Medulla oblongata (tissue), 1 donor: ENCODE data around the gene MYG1.
A peak's percentile ranks its signal among the peaks of the same experiment; 100 is the strongest.
"Not testable (repeated sequence)": the region's sequence is repeated elsewhere in the genome, so short reads cannot be mapped to it uniquely, and the experiment has no call there.

Source experiments
- DNase-seq: peaks from one replicate; pipeline ENCODE4 v3.0.0-alpha.2; 2015; ENCODE audit errors: extremely low spot score

Gene MYG1

DNA sequence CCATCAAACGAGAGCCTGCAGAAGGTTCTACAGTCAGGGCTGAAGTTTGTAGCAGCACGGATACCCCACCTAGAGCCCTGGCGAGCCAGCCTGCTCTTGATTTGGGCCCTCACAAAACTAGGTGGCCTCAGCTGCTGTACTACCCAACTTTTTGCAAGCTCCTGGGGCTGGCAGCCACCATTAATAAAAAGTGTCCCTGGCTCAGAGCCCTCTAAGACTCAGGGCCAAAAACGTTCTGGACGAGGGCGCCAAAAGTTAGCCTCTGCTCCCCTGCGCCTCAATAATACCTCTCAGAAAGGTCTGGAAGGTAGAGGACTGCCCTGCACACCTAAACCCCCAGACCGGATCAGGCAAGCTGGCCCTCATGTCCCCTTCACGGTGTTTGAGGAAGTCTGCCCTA, 13.0 kb upstream of the MYG1 start:
- DNase-seq: no peak

DNA sequence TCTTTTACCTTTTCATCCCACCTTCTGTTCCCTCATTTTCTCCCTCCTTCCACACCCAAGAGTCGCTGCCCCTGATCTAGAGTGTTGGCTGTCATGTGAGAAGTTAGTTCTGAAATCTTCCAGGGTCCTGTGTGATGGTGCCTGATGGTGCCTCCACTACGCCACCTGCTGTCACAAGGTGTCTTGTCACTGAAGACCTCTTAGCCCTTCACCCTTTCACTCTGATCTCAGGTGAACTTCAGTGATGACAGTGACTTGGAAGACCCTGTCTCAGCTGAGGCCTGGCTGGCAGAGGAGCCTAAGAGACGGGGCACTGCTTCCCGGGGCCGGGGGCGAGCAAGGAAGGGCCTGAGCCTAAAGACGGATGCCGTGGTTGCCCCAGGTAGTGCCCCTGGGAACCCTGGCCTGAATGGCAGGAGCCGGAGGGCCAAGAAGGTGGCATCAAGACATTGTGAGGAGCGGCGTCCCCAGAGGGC, 11.7 kb upstream of the MYG1 start:
- peak; percentile 70 for DNase-seq

DNA sequence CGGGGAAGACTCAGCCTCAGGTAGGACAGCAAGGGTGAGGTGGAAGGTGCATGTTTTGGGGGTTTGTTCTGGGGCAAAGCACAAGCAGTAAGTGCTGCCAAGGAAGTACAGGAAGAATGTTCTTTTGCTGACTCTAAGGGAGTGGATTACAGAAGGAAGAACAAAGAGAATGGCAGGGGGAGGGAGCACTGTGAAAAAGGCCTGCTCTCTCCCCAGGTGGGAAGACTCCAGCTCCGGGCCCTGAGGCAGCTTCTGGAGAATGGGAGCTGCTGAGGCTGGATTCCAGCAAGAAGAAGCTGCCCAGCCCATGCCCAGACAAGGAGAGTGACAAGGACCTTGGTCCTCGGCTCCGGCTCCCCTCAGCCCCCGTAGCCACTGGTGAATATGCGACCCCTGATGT, 11.2 kb upstream of the MYG1 start:
- no peak for DNase-seq

DNA sequence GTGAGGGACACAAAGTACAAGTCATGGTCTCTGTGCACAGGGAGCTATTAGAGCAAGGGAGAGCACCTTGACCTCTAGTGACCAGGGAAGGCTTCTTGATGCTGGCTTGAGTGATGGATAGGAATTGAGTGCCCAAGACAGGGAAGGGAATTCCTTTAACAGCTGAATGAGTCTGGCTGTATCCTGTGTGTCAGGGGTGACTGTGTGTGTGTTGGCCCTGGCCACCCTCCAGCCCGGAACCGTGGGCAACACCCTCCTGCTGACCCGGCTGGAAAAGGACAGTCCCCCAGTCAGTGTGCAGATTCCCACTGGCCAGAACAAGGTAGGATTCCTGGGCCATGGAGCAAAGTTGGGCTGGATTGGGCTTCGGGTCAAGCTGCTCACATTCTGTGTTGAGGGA, 9.6 kb upstream of the MYG1 start:
- DNase-seq: no peak

- no peak for DNase-seq
Observed at GRCh38 chr12:53290661-53291060, 8.8 kb upstream of the MYG1 start.

DNA sequence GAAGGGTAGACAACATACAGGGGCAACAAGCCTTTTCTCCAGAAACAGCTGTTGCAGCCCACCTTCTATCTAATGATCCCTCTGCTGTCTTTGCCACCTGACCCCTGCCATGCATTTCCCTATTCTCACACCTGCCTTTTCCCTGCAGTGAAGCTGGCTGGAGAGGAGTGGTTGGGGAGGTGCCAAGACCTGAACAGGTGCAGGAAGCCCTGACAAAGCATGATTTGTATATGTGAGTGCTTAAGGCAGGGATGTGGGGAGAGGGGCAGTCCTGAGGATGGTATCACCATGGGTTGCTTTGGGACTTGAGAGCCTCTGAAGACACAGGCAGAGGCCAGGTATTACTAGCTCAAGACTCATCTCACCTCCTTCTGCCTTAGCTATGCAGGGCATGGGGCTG, 7.1 kb upstream of the MYG1 start:
- DNase-seq: no peak

DNA sequence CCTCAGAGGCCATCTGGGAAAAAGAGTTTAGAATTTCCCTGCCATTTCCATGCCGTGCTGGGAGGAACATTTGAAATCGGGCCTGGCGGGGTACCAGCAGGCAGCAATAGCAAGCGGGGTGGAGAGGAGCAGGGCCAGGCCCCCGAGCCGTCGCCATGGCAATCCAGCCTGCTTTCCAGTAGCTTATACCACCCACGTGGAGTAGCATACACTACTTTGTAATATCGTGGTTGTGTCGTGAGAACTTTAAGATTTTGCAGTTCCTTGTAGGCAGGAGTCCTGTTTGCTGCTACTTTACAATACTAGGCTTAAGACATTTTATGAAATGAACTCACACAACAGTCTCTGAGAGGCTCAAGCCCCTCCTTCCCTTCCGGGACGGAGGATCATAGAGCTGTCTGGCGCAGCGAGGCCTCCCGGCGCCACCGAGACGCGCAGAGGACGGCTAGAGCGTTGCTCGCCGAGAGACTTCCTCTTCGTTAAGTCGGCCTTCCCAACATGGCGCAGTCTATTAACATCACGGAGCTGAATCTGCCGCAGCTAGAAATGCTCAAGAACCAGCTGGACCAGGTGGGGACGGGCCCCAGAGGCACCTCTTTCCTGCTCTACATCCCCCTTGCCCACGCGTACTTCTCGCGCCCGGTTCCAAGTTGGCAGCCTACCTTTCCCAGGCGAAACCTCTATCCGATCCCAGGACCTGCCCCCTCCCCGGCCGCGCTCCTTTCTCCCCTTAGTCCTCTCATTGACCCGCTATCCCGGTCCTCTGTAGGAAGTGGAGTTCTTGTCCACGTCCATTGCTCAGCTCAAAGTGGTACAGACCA, 4.2 kb upstream of the MYG1 start, which contains the start of gene PFDN5:
PFDN5 (plus strand) TSS at position 473 of the 821 bp plus-strand sequence; CDS start at position 499, 26 bp downstream.
- peak; percentile 93 for DNase-seq

GRCh38 chr12:53295891-53296219, 3.6 kb upstream of the MYG1 start:
- DNase-seq: no peak

GRCh38 chr12:53297106-53297505, 2.4 kb upstream of the MYG1 start:
- DNase-seq: not testable (repeated sequence)

- no peak for DNase-seq
Observed at GRCh38 chr12:53298164-53298563, 1.3 kb upstream of the MYG1 start.

DNA sequence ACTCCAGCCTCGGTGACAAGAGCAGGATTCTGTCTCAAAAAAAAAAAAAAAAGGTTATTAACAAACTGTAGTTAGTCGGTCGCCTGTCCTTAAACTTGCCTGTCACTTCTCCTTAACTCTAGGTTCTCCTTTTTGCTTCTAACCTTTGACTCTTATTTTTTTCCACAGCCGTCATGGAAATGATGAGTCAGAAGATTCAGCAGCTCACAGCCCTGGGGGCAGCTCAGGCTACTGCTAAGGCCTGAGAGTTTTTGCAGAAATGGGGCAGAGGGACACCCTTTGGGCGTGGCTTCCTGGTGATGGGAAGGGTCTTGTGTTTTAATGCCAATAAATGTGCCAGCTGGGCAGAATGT, 418 bp upstream of the MYG1 start:
- DNase-seq: peak; percentile 20

DNA sequence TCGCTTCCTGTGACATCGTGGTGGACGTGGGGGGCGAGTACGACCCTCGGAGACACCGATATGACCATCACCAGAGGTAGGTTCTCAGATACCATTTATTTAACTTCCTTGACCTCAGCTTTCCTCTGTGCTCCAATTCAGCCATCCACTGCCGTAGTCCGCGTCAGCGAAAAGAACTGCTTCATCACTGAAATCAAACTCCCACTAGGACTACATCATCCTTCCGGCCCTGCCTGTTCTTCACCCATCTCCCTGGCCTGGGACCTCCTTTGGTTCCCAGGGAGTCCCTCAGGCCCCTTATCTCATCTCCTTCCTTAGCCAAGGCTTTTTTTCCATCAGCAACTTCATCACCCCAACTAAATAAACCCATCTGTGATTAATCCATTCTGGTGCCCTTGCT, 692 bp downstream of the MYG1 start:
- no peak for DNase-seq

DNA sequence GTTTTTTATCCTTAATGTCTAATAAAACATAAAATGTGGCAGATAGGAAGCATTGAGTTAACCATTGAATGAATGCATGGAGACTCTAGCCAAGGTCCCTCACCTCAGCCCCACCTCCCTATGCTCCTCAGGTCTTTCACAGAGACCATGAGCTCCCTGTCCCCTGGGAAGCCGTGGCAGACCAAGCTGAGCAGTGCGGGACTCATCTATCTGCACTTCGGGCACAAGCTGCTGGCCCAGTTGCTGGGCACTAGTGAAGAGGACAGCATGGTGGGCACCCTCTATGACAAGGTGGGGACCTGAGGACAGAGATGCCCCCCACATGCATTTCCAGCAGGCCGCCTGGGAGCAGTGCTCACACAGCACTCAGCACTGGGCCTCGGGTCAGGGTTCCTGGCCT, 3.4 kb downstream of the MYG1 start:
- DNase-seq: no peak

- no peak for DNase-seq
Observed at GRCh38 chr12:53306826-53307225, 7.3 kb downstream of the MYG1 start.

DNA sequence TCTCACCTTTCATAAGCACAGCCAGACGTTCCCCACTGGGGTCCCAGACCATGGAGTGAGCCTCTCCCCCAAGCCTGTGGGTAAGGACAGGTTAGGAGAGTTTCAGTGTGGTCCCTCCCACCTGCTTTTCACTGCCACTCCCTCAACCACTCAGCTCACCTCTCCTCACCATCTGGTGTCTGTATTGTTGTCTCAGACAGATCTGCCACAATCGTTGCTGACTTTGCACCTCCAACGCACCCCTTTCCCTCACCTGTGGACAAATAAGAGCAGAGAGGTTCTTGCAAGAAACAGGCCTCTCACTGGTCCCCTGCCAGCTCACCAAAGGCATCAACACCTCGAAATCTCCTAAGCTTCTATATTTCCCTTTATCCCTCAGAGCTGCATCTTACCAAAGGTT, 8.8 kb downstream of the MYG1 start:
- DNase-seq: no peak

DNA sequence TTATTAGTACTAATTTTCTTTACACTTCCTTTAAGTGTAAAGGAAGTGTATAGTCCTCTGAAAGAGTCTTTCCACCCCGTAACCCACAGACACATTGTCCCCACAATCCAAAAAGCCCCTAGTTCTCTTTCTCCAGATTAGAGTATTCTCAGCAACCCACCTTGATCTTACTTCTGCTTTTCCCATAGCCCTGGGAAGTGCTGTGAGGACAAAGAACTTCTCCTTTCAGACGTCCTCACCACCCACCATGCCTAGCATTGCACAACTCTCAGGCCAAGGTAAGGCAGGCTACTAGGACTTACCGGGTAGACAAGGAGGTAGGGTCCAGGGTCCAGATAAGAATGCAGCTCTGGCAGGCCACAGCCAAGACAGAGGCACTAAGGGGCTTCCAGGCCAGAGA, 14.5 kb downstream of the MYG1 start:
- no peak for DNase-seq

DNA sequence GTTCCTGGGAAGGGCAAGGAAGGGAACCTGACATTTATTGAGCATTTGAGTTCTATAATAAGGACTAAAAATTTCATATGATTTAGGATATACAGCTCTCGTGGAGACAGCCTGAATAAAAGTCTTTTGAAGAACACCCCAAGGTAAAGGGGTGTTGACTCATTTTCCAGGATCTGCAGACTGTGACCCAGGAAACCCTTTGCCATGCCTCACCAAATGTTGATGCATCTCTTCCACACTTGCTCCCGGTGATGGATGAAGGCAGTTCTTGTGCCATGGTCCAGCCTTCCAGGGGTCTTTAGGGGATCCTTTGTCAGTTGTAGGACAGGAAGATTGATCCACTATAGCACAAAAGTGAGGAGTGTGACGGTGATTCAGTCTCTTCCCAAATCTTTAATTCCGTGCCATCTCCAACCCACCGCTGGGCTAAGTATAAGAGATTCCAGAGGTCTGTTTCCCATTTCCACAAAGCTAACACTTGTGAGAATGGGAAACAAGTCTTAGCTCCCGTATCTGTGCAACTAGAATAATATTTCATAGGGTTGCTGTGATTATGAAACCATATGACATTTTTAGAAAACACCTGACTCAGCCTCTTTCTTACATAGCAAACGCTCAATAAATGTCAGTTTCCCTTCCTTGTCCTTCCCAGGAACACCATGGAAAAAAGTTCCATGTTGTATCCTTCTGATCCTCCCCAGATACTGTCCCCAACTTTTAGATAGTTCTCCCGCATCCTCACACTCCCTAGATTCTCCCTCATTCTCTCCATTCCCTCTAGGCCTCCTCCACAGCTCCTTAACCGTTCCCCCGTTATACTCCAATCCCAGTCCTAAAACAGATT, 21.1 kb downstream of the MYG1 start:
- DNase-seq: no peak

DNA sequence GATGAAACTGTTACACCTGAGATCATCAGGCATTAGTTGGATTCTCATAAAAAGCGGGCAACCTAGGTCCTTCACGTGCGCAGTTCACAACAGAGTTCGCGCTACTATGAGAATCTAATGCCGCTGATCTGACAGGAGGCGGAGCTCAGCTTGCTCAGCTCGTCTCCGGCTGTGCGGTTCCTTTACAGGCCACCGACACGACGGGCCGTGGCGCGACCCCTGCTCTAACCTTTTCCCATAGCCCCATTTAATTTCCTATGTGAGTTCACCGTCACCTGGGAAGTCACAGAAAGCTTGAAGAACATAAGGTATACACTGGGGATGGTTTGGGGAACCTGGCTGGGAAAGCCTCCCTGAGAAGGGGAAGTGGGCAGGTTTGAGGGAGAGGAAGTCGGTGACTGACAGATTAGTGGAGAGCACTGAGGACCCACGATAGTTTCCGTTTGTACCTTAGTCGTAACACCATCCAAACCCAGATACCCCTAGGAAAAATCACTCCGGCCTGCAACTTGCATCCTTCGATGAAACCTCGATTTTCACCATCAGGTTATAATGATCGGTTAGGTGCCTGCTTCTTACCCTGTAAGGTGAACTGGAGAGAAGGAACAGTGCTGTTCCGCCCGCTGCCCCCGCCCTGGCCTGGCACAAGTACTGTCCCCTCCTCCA, 24.8 kb downstream of the MYG1 start:
- DNase-seq: peak; percentile 75

GRCh38 chr12:53324779-53325510, 25.4 kb downstream of the MYG1 start:
- peak; percentile 95 for DNase-seq

DNA sequence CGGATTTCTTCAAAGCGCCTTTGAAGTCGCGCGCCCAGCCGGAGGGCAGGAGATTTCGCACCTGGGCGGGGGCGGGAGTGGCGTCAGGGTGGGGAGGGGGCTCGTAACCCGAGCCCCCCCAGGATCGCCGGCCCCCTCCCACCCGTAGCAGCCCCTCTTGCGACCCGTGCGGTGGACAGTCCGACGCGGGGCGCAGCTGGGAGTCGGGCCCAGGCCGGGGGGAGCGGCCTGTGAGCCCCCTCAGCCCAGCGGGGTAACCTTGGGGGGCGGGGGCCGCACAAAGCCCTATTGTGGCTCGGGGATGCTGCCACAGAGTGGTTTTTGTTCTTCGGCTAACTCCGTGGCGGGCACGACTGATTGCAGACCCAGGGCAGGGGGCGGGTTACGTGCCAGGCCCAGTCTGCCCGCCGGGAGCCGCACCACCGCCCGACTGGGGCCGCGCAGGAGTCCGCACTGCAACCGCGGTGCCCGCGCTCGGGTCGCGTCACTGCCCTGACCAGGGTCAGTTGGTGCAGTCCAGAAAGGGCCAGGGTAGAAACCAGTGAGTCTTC, 26.1 kb downstream of the MYG1 start:
- peak; percentile 88 for DNase-seq

DNA sequence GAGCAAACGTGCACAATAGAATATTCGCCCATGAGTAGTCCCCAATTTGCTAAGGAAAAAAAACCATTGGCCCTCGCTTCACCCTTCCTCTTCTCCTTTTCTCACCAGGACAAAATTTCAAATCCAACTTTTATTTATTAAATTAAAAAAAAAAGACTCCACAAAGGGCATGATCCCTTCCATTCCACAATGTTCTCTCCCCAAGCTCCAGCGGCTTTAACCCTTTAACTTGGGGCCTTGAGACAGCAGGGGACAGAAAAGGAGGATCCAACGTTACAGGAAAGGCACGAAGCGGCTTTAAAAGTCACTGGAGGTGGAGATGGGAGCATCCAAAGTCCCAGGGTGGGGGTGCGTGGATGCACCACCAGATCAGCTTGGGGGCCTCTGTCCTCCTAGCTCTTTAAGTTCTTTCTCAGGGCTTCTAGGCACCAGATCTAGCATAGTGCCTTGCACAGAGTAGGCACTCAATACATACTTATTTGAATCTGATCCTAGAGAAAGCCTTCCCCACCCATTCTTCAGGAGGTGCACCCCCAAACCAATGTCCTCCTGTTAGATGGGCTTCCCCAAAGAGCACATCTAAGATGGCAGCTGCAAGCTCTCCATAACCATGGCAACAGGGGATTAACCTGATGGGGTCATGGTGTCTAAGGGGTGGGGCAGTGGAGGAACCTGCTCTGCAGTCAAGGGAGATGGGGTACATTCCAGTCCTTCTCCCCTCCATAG, 27.1 kb downstream of the MYG1 start:
- DNase-seq: no peak
